Measurements from ENCODE around the gene FARSA.

GRCh38 chr19:12921047-12921446 lies 12.5 kb downstream of the FARSA start:
- TF ChIP-seq CSDC2 (CRISPR knock-in tag; IDR thresholded peaks at IDR 0.05) (no peak), ZC3H10 (CRISPR knock-in tag; IDR thresholded peaks at IDR 0.05) (no peak), TCF4 (CRISPR knock-in tag; IDR thresholded peaks at IDR 0.05; ENCODE audit: borderline replicate concordance) (no peak), ARNTL (CRISPR knock-in tag; IDR thresholded peaks at IDR 0.05; ENCODE audit: borderline replicate concordance, low read depth) (no peak), GLIS3 (CRISPR knock-in tag; IDR thresholded peaks at IDR 0.05) (no peak), ESRRG (CRISPR knock-in tag; IDR thresholded peaks at IDR 0.05) (no peak)

Data from SK-N-SH treated with all-trans-retinoic acid at 6 μM for 48 hours (cell line).